Neuron (in vitro differentiated cells): ENCODE measurements around the gene MRGPRF.
A peak's percentile ranks its signal among the peaks of the same experiment; 100 is the strongest.

Experiments used
- H2AFZ ChIP-seq: one replicate; pipeline ENCODE4 v1.6.1; 2013; ENCODE audit warnings: low read depth, mild to moderate bottlenecking, inconsistent platforms, low read length, moderate library complexity
- H3K27me3 ChIP-seq: one replicate; pipeline ENCODE4 v1.6.1; 2013; ENCODE audit warnings: low read length; ENCODE audit not compliant: insufficient read depth
- H3K36me3 ChIP-seq: one replicate; pipeline ENCODE4 v1.6.1; 2013; ENCODE audit warnings: low read length; ENCODE audit not compliant: insufficient read depth
- H3K4me1 ChIP-seq: one replicate; pipeline ENCODE4 v1.6.1; 2013; ENCODE audit warnings: low read length; ENCODE audit not compliant: insufficient read depth
- H3K4me3 ChIP-seq: 2 replicates; pipeline ENCODE4 v1.5.1; 2013; ENCODE audit warnings: mild to moderate bottlenecking, low read length, moderate library complexity
- H3K9me3 ChIP-seq: one replicate; pipeline ENCODE4 v1.6.1; 2013; ENCODE audit warnings: low read length

The MRGPRF gene

DNA sequence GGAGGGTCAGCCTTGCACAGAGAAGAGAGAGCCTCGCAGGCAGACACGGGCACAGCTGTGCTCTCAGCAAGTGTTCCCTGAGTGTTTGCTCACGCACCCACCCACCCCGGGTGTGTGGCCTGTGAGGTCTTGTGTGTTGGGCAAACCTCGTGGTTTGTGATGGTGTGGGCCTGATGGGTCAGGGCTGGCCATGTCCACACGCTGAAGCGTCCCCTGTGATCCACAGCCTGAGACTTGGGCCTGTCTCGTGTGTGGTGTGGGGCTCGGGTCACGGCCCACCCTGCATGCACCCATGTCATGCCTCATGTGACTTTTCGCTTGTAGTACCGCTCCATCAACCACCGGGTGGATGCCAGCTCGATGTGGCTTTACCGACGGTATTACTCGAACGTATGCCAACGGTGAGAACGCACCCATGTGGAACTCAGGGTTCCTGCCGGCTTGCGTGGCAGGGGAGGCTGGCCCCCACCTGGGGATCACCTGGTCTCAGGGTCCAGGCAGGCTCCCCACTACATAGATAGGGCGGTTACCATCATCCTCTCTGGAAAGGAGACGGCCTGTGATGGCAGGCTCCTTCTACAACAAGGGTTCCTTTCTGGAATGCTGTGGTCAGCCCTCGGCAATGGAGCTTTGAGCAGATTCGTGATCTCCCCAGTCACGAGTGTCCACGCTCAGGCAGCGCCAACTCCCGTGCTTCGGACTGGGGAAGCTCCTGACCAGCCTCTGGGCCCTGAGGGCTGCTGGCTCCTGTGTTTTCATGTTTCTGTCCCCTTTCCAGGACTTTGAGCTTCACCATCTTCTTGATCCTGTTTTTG, 41.6 kb upstream of the MRGPRF start:
- Histone ChIP-seq H2AFZ (no peak overlapping the region), H3K4me3 (no peak overlapping the region)

DNA sequence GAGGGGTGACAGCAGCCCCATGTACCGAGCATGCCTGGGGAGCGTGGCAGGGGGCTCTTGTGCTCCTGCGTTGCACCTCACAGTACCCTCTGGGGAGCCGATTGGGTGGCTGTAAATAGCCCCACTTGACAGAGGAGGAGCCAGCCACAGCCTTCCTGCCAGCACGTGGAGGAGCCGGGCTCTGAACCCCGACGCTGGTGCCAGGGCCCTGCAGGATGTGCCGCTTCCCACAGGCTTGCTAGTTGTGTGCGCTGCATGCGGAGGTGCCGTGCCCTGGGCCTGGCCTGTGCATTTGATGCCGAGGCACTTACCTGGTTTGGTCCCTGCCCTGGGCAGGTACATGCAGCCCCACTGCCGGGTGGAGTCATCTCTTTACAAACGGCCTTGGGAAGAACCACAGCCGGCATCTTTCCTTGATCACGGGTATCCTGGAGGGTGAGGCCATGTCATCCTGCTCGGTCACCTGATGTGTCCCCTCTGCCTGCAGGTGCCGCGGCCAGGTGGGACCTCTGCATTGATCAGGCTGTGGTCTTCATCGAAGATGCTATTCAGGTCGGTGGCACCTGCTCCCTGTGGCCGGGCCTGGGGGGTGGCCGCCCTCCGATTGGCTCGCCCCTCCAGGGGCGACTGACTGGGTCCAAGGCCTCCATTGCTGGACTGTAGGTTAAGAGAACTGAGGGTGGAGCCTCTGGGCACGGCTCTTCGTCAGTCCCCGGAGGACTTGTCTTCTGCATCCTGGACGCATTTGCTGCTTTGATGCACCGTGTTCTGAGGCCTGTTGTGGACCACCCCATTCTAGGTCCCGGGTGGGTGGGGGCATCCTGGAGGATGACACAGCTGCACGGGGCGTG, 40.7 kb upstream of the MRGPRF start:
- peaks cover 10% of the 10 kb centered on the region for H3K4me1 ChIP-seq
- H3K36me3 ChIP-seq = peaks cover 3% of the 10 kb centered on the region
- no peaks in the 10 kb centered on the region for H3K9me3 ChIP-seq
- no peak overlapping the region for H3K4me3 ChIP-seq
- no peaks in the 10 kb centered on the region for H3K27me3 ChIP-seq
- H2AFZ ChIP-seq = no peak overlapping the region

More for the DNA sequence above, 41.6 kb upstream of the MRGPRF start:
- Histone ChIP-seq H3K9me3 (no peaks in the 10 kb centered on the region), H3K27me3 (no peaks in the 10 kb centered on the region), H3K4me1 (peaks cover 5% of the 10 kb centered on the region), H3K36me3 (peaks cover 3% of the 10 kb centered on the region)

DNA sequence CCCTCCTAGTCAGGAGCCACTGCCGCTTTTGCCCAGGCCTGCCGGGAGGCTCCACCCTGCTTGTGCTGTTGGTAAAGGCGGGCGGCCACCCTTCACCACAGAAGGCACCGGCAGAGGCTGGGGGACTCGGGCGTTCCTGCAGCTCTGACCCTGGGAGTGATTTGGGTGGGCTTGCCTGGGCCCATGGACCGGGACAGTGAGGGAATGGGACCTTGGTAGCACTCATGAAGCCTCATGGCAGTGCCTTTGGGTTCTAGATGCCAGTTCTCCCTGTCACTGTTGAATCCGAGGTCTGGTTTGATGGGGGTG, 40.1 kb upstream of the MRGPRF start:
- peaks cover 13% of the 10 kb centered on the region for H3K4me1 ChIP-seq
- no peaks in the 10 kb centered on the region for H3K9me3 ChIP-seq
- H3K27me3 ChIP-seq = no peaks in the 10 kb centered on the region
- H3K36me3 ChIP-seq = peaks cover 3% of the 10 kb centered on the region
- no peak overlapping the region for H2AFZ ChIP-seq
- no peak overlapping the region for H3K4me3 ChIP-seq

DNA sequence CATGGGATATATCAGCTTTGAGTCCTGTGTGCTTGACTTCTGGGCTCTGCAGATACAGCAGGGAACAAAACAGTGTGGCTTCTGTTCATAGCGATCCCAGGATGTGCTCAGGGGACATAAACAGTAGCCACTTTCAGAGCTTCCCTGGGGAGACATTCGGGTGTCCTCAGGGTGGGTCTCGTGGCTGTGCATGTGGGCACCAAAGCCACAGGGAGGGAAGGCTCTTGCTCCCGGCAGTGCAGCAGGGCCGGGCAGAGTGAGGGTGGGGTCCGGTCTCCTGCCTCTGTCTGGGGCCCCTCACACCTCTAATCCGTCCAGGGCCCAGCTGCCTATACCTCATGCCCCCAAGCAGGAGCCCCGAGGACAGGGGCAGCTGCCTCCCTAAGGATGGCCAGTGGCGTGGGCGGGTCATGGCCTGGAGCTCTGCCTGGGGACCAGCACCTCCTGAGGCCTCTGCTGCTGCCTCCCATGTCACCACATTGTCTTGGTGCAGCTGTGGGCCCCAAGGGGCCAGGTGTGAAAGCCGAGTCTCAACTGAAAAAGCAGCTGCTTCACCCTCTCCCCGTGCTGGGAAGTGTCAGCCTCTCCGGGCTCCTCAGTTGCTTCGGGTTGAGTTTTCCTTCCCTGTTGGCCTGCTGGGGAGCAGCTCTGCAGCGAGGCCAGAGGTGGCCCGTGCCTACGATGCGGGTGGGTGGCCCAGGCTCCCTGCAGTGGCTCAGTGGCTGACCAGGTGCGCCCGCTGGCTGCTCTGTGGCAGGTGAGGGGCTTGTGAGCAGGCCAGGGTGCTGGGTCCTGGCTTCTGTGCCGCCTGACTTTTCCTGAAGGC, 39.5 kb upstream of the MRGPRF start:
- Histone ChIP-seq H3K27me3 (no peaks in the 10 kb centered on the region), H2AFZ (no peak overlapping the region), H3K4me1 (peaks cover 14% of the 10 kb centered on the region), H3K36me3 (peaks cover 3% of the 10 kb centered on the region), H3K4me3 (no peak overlapping the region), H3K9me3 (no peaks in the 10 kb centered on the region)

DNA sequence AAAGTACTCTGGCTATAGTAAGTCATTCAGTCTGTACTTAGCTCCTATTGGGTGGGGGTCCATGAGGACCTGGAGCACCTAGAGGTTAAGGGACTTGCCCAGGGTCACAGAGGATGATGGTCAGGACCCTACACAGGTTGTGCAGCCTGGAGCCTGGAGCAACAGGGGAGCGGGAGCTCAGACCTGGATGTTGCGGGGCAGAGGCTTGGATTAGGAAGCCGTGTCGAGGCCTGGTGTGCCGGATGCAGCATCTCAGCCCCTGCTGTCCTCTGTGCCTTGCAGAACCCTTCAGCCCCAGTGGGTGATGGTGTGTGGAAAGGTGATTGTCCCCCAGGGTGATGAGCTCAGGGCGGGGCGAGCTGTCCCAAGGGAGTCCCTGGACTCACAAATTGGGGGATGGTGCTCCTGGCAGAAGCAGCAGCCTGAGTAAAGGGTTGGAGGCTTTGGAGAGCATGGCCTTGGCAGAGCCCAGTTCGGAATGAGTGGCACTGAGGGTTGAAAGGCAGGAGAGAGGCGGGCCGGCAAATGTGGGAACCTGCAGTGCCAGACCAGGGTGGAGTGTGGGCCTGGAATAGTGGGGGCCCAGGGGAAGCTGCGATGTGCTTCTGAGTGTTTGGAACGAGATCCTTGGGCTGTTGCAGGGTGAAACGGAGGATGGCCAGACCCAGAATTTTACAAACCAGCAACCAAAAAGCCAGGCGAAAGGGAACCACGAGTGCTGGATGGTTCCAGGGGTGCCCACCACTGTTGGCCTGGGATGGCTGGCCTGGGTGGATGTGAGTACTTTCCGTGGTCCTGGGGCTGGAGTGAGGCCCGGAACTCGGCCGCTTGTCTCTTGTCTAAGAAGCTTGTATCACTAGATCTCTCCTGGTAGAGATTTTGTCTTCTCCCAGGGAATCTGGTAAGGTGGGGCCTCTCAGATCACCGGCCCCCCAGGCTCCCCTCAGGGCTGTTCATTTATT, 38.6 kb upstream of the MRGPRF start:
- Histone ChIP-seq H3K36me3 (peaks cover 3% of the 10 kb centered on the region), H3K4me1 (peaks cover 14% of the 10 kb centered on the region), H3K27me3 (no peaks in the 10 kb centered on the region), H2AFZ (no peak overlapping the region), H3K4me3 (no peak overlapping the region), H3K9me3 (no peaks in the 10 kb centered on the region)

DNA sequence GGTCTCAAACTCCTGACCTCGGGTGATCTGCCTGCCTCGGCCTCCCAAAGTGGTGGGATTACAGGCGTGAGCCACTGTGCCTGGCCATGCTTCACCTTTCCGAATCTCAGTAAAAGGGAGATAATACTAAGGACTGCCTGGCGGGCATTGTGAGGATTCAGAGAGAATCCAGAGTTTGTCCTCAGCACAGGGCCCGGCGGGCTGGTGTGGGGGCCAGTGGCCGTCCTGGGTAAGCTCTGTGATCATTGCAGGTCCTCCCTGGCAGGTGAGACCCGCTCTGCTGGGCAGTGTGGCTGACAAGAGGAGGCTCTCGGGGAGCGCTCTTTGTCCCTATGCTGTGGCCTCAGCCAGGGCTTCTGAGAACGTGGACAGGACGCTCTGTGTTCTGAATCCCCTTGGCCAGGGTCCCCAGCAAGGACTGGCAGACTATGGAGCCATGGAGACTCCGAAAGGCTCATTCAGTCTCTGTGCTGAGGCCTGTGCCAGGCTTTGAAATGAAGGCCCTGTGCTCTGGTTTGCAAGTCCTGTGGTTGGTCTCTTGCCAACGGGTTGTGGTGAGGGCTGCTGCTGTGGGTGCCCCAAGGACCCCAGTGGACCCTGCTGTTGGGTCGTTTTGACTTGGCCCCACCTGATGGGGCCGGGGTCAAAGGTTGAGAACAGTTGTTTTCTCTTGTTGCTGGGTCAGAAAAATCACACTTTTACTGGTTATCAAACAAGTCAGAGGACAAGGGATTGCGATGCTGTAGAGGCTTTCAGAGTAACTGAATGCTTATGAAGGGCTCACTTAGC, 37.7 kb upstream of the MRGPRF start:
- peaks cover 3% of the 10 kb centered on the region for H3K36me3 ChIP-seq
- no peak overlapping the region for H3K4me3 ChIP-seq

DNA sequence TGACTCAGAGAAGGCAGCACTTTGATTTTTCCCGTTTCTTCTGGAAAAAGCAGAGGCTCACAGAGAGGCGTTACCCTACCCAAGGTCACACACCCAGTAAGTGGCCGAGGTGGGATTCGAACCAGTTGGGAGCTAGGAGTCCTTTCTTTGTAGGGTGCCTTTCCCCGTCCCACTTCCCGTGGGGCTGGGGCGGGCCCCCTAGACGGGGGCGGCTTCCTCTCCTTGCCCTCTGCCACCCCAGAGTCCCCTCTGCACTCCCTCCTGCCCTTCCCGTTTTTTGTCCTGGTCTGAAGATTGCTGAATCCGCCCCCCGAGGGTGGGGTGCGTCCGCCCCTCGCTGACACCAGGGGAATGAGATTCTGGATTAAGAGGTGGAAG, 36.4 kb upstream of the MRGPRF start:
- H3K27me3 ChIP-seq = no peaks in the 10 kb centered on the region
- peaks cover 17% of the 10 kb centered on the region for H3K4me1 ChIP-seq
- H3K9me3 ChIP-seq = no peaks in the 10 kb centered on the region
- peak overlapping the region; percentile 86 for H2AFZ ChIP-seq
- H3K36me3 ChIP-seq = no peaks in the 10 kb centered on the region
- H3K4me3 ChIP-seq = peak overlapping the region; percentile 87

More for the DNA sequence above, 37.7 kb upstream of the MRGPRF start:
- Histone ChIP-seq H3K4me1 (peaks cover 14% of the 10 kb centered on the region), H3K27me3 (no peaks in the 10 kb centered on the region), H3K9me3 (no peaks in the 10 kb centered on the region), H2AFZ (no peak overlapping the region)

DNA sequence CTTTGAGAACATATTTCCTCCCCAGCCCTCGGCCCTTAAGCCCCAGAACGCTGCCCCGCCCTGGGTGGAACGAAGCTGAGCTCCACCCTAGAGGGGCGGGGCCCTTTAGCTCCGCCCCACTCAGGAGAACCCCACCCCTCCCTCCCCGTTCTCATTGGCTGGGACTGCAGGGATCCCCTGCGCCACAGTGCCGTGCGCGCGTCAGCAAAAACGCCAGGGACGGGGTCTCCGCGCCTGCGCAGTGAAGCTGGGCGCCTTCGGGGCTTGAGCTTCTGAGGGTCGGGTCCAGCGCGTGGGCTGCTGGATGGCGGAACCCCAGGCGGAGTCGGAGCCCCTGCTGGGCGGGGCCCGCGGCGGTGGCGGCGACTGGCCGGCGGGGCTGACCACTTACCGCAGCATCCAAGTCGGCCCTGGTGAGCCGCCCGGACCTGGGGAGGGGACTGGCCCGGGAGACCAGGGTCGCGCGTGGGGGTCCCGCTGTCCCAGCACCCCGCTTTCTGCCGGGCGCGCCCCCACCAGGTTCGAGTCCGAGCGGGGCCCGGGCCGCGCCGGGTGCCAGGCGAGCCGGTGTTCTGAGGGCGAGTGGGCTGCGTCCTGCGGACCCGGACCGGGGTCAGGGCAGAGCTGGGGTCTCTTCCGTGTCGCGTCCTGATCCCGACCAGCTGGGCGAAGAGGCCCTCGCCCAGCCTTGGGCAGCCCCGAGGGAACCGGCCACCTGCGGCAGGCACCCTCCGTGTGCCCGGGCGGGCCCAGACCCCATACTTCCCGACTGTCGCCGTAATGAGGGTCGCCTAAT, 35.8 kb upstream of the MRGPRF start, which contains the start of gene TPCN2:
Gene TPCN2, plus strand, starts transcription at position 239 of the 796 bp plus-strand sequence. Its CDS starts 66 bp downstream, at position 305.
- H3K9me3 ChIP-seq = no peaks in the 10 kb centered on the region
- peak within 1 kb of the TSS; percentile 87 for H3K4me3 ChIP-seq
- peak within 1 kb of the TSS; percentile 86 for H2AFZ ChIP-seq
- H3K27me3 ChIP-seq = no peaks in the 10 kb centered on the region
- H3K4me1 ChIP-seq = peaks cover 23% of the 10 kb centered on the region
- H3K36me3 ChIP-seq = no peaks in the 10 kb centered on the region

DNA sequence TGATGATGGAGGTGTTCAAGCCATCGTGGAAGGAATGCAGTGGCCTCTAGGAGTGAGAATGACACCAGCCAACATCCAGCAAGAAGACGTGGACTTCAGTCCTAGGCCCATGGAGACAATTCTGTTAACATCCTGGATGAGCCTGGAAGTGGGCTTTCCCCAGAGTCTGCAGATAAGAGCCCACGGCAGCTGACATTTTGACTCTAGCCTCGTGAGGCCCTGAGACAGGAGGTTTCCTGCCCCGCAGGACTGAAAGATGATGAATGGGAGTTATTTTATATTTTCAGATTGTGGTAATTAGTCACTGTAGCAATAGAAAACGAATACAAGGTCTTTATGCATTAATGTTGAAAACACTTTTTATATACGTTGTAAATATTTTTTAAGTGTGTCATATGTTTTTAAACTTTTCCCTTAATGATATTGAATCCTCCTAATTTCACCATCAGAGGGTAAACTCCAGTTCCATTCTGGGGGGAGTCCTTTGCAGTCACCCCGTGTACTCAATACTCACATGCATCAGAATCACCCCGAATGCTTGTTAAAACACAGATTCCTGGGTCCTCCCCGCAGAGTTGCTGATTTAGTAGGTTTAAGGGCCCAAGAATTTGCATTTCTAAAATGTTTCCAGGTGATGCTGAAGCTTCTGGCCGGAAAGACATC, 35.1 kb upstream of the MRGPRF start:
- H3K27me3 ChIP-seq = no peaks in the 10 kb centered on the region
- peak overlapping the region; percentile 44 for H2AFZ ChIP-seq
- H3K4me3 ChIP-seq = peak overlapping the region; percentile 87
- no peaks in the 10 kb centered on the region for H3K36me3 ChIP-seq
- peaks cover 23% of the 10 kb centered on the region for H3K4me1 ChIP-seq
- H3K9me3 ChIP-seq = no peaks in the 10 kb centered on the region

DNA sequence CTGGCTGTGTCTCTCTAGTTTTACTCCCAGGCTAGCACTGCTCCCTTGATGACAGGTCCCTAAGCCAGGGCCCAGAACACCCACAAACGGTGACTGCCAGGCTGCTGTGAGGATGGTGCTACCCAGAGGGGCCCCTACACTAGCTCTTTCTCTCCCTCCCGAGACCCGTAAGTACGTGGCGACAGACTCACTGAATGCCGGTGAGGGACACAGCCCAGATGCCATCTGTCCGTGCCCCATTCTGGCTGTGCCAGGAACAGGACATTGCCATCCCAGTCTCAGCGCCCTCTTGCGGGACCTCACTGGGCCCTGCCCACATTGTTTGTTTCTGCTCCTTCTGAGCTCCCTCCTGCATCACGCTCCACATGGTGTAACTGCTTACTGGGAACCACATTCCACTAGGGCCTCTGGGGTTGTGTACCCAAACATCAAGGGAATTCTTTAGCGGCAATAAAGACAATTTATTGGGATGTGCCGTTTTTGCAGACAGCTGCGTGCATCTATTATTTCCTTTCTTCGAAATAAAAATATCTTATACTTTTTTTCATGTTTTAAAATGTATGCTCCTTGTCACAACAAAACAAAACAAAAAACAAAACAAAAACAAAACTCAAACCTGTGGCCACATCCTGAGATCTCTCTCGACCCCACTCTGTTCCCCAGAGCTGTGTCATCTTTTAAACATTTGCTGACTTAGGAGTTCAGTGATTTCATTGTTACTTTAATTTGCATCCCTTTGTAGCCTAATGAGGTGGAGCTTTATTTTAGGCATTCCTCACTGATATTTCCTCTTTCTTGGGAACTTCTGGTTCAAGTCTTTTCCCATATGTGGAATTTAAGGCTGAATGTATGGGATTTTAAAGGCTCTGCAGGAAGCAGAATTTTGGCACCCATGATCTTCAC, 31.3 kb upstream of the MRGPRF start:
- Histone ChIP-seq H2AFZ (no peak overlapping the region), H3K4me1 (peaks cover 30% of the 10 kb centered on the region), H3K9me3 (no peaks in the 10 kb centered on the region), H3K27me3 (no peaks in the 10 kb centered on the region), H3K36me3 (no peaks in the 10 kb centered on the region), H3K4me3 (no peak overlapping the region)
